ENCODE data around the gene SIGLEC15.
A peak's percentile ranks its signal among the peaks of the same experiment; 100 is the strongest.

SIGLEC15 gene

DNA sequence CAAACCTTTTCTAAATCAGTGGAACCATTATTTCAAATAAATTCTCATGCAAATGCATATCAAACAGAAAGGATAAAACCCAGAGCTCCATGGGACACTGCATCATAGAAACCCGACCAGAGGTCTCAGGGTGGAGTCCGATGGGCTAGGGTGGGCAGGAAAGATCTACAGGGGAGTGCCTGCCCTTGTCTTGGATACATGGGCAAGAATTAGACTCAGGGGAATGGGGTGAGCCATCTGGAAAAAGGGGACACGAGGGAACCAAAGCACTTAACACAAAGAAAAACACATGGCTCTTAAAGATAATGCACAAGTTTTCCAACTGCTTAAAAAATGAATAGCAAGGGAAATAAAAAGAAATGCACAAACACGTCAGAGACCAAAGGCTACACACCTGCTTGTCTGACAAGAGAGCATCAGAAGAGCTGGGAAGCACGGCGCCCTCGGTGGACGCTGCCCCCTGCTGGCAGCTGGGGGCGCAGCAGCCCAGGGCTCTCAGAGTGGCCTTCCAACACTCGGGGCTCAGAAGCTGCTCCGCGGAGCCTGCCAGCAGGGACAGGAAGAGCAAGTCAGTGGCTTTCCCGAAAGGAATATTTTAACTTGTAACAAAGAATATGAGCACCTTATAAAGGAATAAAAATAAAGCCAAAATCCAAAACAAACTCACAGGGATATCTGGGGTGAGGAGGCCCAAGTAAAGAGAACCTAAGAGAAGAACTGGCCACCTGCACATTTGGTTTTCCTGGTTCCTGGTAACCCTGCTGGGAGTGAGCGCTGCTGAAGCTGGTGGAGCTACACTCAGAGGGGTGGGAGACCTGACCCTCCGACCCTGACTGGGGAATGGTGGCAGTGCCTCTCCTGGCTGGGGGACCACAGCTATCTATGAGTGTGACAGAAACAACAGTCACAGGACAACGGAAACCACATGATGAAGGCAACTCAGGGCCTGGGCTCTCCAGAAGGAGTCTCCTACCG, 54.5 kb downstream of the SIGLEC15 start:
- DNase-seq (ENCODE audit: low spot score), result peak; percentile 90

GRCh38 chr18:45880876-45881558, 55.5 kb downstream of the SIGLEC15 start:
- DNase-seq (ENCODE audit: low spot score), result no peak

GRCh38 chr18:45887585-45887984, 62.1 kb downstream of the SIGLEC15 start:
- DNase-seq (ENCODE audit: low spot score), result no peak

DNA sequence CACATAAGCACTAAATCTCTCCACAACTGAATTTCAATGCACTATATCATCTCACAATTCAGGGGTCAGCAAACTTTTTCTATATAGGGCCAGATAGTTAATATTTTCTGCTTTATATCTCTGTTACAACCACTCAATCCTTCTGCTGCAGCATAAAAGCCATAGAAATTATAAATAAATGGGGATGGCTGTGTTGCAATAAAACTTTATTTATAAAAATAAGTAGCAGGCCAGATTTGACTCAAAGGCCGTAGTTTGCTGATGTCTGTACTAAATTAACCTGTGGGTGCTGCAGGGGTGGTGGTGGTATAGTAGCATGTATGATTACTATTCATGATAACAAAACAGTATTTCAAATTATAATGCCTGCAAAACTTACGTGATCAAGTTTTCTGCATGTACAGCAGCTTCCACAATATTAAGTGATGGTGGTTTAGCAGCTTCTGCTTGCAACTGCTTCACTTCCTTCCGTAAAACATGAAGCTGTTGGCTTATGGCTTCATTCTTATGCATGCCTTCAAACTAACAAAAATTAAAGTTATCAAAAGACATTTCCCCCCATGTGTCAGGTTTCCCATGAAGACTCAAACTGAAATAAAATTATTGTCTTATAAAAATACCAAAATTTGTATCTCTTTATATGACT, 64.1 kb downstream of the SIGLEC15 start:
- DNase-seq (ENCODE audit: low spot score), result no peak

DNA sequence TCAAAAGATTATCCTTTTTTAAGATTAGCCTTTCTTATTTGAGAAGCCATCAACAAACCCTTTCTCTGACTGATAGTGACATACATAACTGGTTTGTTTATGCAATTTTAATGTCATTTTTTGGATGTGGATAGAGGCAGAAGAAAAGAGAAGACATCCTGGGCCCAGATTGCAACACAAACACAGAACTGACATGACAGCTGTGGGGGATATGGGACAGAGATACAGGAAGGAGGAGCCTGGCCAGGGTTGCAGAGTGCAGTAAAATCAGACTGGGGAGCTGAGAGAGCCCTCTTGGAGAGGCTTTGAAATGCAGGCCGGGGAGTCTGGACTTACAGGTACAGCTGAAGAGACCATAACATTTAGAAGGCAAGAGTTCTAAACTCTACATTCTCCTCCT, 65.1 kb downstream of the SIGLEC15 start:
- DNase-seq (ENCODE audit: low spot score), result no peak

- no peak for DNase-seq (ENCODE audit: low spot score)
These were observed 66.3 kb downstream of the SIGLEC15 start for GRCh38 chr18:45891806-45892205.

Data from GM03348 (cell line).